GM12891 (cell line): Measurements from ENCODE around the gene ZNF81.

Source experiments
- PAX5 ChIP-seq: IDR thresholded peaks from 2 replicates; pipeline ENCODE4 v1.6.1; 2011; ENCODE audit warnings: low read length, moderate library complexity, mild to moderate bottlenecking; ENCODE audit not compliant: insufficient read depth, severe bottlenecking
- POLR2A ChIP-seq: IDR thresholded peaks from 2 replicates; pipeline ENCODE4 v1.6.1; 2011; ENCODE audit warnings: low read depth, low read length, control low read depth
- POLR2AphosphoS5 ChIP-seq: IDR thresholded peaks from 2 replicates; pipeline ENCODE4 v1.6.1; 2011; ENCODE audit warnings: low read depth, low read length, control low read depth
- POU2F2 ChIP-seq: IDR thresholded peaks from 2 replicates; pipeline ENCODE4 v1.6.1; 2011; ENCODE audit warnings: low read depth, mild to moderate bottlenecking, control low read depth, low read length, moderate library complexity
- SPI1 ChIP-seq: IDR thresholded peaks from 2 replicates; pipeline ENCODE4 v1.6.1; 2011; ENCODE audit warnings: low read depth, low read length, control low read depth
- TAF1 ChIP-seq: IDR thresholded peaks from 2 replicates; pipeline ENCODE4 v1.6.1; 2011; ENCODE audit warnings: low read depth, low read length, control low read depth

DNA sequence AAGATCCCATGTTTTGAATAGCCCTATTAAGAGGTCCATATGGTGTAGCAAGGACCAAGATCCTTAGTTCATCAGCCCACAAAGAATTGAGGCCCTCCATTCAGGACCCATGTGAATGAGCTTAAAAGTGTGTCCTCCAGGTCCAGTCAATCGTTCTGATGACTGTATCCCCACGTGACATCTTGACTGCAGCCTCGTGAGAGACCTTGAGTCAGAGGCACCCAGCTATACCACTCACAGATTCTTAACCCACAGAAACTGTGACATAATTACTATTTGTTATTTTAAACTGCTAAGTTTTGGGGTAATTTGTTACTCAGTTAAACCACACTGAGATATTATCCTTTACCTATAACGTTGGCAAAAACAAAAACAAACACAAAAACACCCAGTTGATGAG lies 104.7 kb downstream of the ZNF81 start:
- TF ChIP-seq POLR2A (no peak), SPI1 (no peak), POLR2AphosphoS5 (no peak), TAF1 (no peak), POU2F2 (no peak), PAX5 (no peak)
